ENCODE measurements around the gene OR52E8.

DNA sequence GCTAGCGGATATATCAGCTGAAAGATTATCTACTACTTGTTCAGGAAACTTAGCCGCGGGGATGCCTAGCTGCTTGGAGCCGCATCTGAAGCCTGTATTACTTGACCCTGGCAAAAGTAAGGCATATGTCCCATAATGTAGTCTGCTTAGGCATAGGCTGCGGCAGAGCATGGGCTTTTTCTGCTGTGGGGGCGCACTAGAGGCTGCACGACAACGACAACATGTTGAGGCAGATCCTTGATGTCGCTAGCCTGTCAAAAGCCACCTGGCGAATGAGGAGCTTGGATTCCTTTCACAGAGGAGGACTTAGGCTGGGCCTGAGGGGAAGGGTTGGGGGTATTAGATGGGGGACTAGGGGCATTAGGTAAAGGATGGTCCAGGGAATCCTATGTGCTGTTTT is 49.9 kb downstream of the OR52E8 start:
- TF ChIP-seq, protein P1, sequence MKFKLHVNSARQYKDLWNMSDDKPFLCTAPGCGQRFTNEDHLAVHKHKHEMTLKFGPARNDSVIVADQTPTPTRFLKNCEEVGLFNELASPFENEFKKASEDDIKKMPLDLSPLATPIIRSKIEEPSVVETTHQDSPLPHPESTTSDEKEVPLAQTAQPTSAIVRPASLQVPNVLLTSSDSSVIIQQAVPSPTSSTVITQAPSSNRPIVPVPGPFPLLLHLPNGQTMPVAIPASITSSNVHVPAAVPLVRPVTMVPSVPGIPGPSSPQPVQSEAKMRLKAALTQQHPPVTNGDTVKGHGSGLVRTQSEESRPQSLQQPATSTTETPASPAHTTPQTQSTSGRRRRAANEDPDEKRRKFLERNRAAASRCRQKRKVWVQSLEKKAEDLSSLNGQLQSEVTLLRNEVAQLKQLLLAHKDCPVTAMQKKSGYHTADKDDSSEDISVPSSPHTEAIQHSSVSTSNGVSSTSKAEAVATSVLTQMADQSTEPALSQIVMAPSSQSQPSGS (tag by site-specific recombination; IDR thresholded peaks at IDR 0.05; ENCODE audit: low read depth), result no peak
- TF ChIP-seq, protein P2, sequence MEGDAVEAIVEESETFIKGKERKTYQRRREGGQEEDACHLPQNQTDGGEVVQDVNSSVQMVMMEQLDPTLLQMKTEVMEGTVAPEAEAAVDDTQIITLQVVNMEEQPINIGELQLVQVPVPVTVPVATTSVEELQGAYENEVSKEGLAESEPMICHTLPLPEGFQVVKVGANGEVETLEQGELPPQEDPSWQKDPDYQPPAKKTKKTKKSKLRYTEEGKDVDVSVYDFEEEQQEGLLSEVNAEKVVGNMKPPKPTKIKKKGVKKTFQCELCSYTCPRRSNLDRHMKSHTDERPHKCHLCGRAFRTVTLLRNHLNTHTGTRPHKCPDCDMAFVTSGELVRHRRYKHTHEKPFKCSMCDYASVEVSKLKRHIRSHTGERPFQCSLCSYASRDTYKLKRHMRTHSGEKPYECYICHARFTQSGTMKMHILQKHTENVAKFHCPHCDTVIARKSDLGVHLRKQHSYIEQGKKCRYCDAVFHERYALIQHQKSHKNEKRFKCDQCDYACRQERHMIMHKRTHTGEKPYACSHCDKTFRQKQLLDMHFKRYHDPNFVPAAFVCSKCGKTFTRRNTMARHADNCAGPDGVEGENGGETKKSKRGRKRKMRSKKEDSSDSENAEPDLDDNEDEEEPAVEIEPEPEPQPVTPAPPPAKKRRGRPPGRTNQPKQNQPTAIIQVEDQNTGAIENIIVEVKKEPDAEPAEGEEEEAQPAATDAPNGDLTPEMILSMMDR (tag by site-specific recombination; IDR thresholded peaks at IDR 0.05), result no peak
- TF ChIP-seq ZNF670 (tag by site-specific recombination; IDR thresholded peaks at IDR 0.05; ENCODE audit: low read depth) (no peak), ZNF433 (tag by site-specific recombination; IDR thresholded peaks at IDR 0.05; ENCODE audit: low read depth) (no peak), ZNF221 (tag by site-specific recombination; IDR thresholded peaks at IDR 0.05; ENCODE audit: borderline replicate concordance) (no peak), ZNF548 (tag by site-specific recombination; IDR thresholded peaks at IDR 0.05) (no peak), GFI1B (tag by site-specific recombination; IDR thresholded peaks at IDR 0.05) (no peak), ZBTB1 (tag by site-specific recombination; IDR thresholded peaks at IDR 0.05) (no peak), ZNF777 (tag by site-specific recombination; IDR thresholded peaks at IDR 0.05; ENCODE audit: borderline replicate concordance) (no peak), ZNF558 (tag by site-specific recombination; IDR thresholded peaks at IDR 0.05) (no peak), SALL2 (tag by site-specific recombination; IDR thresholded peaks at IDR 0.05; ENCODE audit: borderline replicate concordance) (no peak)
- TF ChIP-seq, protein P3, sequence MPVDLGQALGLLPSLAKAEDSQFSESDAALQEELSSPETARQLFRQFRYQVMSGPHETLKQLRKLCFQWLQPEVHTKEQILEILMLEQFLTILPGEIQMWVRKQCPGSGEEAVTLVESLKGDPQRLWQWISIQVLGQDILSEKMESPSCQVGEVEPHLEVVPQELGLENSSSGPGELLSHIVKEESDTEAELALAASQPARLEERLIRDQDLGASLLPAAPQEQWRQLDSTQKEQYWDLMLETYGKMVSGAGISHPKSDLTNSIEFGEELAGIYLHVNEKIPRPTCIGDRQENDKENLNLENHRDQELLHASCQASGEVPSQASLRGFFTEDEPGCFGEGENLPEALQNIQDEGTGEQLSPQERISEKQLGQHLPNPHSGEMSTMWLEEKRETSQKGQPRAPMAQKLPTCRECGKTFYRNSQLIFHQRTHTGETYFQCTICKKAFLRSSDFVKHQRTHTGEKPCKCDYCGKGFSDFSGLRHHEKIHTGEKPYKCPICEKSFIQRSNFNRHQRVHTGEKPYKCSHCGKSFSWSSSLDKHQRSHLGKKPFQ (tag by site-specific recombination; IDR thresholded peaks at IDR 0.05), result no peak
- TF ChIP-seq, protein P4, sequence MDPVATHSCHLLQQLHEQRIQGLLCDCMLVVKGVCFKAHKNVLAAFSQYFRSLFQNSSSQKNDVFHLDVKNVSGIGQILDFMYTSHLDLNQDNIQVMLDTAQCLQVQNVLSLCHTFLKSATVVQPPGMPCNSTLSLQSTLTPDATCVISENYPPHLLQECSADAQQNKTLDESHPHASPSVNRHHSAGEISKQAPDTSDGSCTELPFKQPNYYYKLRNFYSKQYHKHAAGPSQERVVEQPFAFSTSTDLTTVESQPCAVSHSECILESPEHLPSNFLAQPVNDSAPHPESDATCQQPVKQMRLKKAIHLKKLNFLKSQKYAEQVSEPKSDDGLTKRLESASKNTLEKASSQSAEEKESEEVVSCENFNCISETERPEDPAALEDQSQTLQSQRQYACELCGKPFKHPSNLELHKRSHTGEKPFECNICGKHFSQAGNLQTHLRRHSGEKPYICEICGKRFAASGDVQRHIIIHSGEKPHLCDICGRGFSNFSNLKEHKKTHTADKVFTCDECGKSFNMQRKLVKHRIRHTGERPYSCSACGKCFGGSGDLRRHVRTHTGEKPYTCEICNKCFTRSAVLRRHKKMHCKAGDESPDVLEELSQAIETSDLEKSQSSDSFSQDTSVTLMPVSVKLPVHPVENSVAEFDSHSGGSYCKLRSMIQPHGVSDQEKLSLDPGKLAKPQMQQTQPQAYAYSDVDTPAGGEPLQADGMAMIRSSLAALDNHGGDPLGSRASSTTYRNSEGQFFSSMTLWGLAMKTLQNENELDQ (tag by site-specific recombination; IDR thresholded peaks at IDR 0.05; ENCODE audit: low read depth), result no peak
- TF ChIP-seq, protein P5, sequence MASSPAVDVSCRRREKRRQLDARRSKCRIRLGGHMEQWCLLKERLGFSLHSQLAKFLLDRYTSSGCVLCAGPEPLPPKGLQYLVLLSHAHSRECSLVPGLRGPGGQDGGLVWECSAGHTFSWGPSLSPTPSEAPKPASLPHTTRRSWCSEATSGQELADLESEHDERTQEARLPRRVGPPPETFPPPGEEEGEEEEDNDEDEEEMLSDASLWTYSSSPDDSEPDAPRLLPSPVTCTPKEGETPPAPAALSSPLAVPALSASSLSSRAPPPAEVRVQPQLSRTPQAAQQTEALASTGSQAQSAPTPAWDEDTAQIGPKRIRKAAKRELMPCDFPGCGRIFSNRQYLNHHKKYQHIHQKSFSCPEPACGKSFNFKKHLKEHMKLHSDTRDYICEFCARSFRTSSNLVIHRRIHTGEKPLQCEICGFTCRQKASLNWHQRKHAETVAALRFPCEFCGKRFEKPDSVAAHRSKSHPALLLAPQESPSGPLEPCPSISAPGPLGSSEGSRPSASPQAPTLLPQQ (tag by site-specific recombination; IDR thresholded peaks at IDR 0.05), result no peak

Data from HEK293 (cell line).